Right ventricle myocardium inferior (tissue), 1 donor: ENCODE data around the gene ADGRD1. TPM values are rescaled to one million over a fixed set of nuclear protein-coding genes. Genes with fewer than 3 reads are reported as not detected.
"Not testable (repeated sequence)": the region's sequence is repeated elsewhere in the genome, so short reads cannot be mapped to it uniquely, and the experiment has no call there.

Experiments used
- ATAC-seq: fragments of 200-7000 bp; cut with Tn5 transposase; one replicate; pipeline ENCODE4 v1.9.1; 2020; ENCODE audit warnings: mild to moderate bottlenecking, moderate library complexity
- DNase-seq: peaks from one replicate; pipeline ENCODE4 v3.0.0; 2021; ENCODE audit errors: missing footprints
- intact Hi-C: fragments of 100-400 bp; cut with DNase I; formaldehyde crosslinking; loops from one replicate; pipeline ENCODE4 v1.11.0; 2022
- long read RNA-seq: library from polyadenylated mRNA; unstranded; transcript quantifications from one replicate; pipeline ENCODE4 v2.0.0, GENCODE V29; 2021
- total RNA-seq: library from RNA; stranded (reverse); fragmentation: NEBNext Ultra II Directional; extraction: Animal tissue kit (Norgen Biotek cat#: 25700); gene quantifications from one replicate; pipeline ENCODE4 v1.2.1, GENCODE V29; 2021
- donor health status: DM: no; HTN: yes; CAD: no; lungs with severe emphysema.

The ADGRD1 gene
- 89.1 TPM for total RNA-seq
- long read RNA-seq, full-length matches to known transcripts, result 3 of 44 reads
- long read RNA-seq, partial matches to known transcripts, result 11 of 44 reads
- long read RNA-seq, other reads (novel, unspliced or antisense), result 30 of 44 reads

DNA sequence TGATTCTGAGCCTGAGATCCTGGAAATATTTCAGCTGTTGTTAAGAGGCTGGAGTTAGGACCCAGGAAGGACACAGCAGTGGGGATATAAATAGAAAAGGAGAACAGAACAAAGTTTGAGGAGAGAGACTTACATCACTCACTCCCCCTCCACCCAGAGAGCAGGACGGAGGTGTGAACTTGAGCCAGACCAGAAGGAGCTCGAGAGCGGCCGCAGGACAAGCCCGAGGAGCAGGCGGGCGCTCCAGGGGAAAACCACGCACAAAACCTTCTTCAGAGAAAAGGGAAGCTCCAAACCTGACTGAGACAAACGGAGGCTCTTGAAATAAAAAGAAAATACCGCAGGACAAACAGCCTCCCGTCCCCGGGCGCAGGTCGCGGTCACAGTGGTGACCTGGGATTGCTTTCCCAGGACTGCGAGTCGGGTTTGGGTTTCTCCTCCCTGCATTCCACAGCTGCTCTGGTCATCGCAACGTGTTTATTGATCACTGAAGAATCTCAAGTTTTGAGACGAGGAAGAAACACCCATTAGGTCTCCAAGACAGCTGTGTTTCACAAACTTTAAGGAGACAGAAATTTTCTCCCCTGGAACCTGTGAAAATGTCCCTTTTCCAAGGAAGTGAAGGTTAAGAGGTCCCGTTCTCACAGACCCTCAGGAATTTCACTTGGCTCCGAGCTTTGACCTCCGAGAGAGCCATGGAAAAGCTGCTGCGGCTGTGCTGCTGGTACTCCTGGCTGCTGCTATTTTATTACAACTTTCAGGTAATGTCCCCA is at the start of gene ADGRD1:
ADGRD1 (plus strand) TSS at position 137 of the 773 bp plus-strand sequence; CDS start at position 696, 559 bp downstream.
- DNase-seq (no peak), ATAC-seq (peak; percentile 91)
- intact Hi-C loops, result loop anchor here (2.0 kb wide), 2 partner anchors 37 to 53 kb away; no protein-coding TSS in a partner anchor

DNA sequence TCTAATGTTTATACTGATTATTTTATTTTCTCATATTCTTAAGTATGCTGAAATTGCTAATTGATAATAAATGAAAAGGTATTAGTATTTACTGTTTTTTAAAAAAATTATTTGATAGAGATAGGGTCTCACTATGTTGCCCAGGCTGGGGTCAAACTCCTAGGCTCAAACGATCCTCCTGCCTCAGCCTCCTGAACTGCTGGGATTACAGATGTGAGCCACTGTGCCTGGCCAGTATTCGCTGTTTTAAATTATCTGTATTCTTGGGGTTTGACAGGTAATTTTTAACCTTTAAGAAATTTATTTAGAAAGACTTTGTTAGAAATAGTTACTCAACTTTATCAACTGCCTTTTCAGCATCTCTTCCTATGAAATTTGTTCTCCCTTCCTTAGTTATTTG is 49.6 kb upstream of the ADGRD1 start:
- no peak for ATAC-seq
- intact Hi-C loops, result no loop called here
- no peak for DNase-seq

DNA sequence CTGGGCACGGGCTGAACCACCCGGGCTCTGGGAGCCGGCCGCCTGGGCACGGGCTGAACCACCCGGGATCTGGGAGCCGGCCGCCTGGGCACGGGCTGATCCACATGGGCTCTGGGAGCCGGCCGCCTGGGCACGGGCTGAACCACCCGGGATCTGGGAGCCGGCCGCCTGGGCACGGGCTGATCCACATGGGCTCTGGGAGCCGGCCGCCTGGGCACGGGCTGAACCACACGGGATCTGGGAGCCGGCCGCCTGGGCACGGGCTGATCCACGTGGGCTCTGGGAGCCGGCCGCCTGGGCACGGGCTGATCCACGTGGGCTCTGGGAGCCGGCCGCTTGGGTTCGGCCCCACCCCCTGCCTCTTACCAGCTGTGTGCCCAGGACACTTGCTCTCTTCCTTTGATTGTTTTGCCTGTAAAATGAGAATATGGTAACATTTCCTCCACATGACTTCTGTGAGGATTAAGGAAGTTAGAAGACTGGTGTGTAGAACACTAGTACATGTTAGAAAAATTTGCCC is 48.7 kb upstream of the ADGRD1 start:
- intact Hi-C loops, ATAC-seq, DNase-seq: not testable (repeated sequence)

DNA sequence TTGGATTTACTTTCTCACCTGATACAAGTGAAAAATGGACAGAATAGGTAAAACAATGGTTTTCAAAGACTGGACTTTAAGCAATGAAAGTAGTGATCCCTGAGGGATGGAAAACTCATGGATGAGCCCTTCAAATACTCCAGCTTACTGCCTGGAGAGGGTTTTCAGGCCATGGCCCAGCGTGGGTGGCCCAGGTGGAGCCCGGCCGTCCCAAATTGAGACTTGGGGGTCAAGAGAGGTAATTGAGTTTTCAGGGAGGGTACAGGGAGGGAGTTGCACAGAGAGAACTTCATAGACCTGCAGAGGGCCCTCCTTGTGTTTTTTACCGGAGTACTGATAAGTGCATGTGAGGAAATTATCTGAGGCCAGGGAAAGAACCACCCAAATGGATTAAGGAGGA is 44.6 kb upstream of the ADGRD1 start:
- no peak for ATAC-seq
- no peak for DNase-seq
- intact Hi-C loops, result no loop called here

DNA sequence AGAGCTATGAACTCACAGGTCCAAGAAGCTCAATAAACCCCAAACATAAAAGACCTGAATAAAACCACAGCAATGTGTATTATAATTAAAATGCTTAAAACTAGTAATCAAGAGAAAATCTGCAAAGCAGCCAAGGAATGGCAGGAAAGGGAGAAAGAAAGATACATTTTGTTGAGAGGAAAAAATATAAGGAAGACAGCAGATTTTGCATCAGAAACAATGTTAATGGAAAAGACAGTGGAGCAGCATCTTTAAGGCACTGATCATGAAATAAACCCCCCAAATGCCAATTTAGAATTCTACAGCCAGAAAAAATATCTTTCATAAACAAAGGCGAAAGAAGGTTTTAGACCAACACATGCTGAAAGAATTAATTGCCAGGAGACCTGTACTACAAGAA is 42.5 kb upstream of the ADGRD1 start:
- DNase-seq, result no peak
- ATAC-seq, result no peak
- intact Hi-C loops, result loop anchor here (10.0 kb wide), 1 partner anchor 544 kb away; no protein-coding TSS in a partner anchor

DNA sequence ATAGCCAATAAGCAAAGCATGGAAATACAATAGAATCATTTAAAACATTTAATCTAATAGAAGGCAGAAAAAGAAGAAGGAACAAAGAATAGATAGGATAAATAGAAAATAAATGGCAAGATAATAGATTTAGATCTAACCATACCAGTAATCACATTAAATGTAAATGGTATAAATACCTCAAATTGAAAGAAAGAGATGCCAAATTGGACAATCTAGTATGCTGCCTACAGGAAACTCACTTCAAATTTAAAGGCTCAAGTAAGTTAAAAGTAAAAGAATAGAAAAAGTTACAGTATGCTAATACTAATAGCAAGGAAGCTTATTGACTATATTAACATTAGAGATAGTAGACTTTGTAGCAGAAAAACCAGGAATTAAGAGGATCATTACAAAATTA is 41.8 kb upstream of the ADGRD1 start:
- intact Hi-C loops, result loop anchor here (10.0 kb wide), 1 partner anchor 543 kb away; no protein-coding TSS in a partner anchor

DNA sequence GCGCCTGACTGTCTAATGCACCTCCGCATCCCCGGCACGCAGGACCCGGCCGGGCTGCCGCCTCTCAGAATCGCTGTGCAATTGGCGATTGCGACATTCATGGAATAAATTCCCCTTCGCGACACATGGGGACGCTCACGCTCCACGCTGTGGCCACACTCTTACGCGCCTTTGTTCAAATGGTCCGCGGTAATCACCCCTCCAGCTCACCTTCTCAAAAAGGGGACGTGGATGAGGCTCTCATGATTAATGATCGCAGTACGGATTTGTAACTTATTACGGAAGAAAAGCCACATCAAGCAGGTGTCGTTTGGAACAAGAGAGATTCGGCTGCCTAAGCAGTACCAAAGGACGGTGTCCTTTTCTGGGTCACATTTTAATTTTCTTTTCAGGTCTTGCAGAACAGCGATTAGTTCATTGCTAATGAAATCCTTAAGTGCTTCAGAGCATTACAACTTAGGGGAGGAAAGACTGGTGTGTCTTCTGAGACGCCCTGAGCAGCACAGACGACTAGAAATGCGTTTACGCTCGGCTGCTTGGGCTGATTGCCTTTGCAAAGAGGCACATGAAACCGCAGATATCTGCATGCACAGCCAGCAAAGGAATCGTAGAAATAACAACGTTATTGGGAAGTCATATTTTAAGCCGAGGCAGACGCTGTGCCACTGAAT is 37.3 kb upstream of the ADGRD1 start:
- DNase-seq (no peak), ATAC-seq (peak; percentile 69)
- intact Hi-C loops, result loop anchor here (2.0 to 10.0 kb wide), 2 partner anchors 36 to 538 kb away; partner anchors contain the start of gene ADGRD1

More for the DNA sequence above, 41.8 kb upstream of the ADGRD1 start:
- ATAC-seq (no peak), DNase-seq (no peak)

DNA sequence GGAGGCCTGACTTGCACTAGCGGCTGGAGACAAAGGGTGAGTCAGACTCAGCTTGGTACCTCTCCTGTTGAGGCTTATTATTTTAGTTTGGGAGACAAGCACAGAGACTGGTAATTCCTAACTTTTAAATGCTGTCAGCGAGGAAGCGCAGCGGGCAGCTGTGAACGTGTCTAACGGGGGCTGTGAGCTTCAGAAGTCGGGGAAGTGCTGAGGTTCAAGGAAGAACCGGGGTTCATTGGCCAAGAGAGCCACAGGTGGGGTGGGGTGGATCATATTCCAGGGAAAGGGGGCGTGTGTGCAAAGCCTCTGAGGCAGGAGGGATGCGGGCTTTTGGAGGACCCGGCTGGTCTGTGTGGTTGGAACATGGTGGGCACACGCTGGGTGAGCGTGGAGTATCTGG is 36.1 kb upstream of the ADGRD1 start:
- intact Hi-C loops, result loop anchor here (2.0 to 10.0 kb wide), 3 partner anchors 35 to 537 kb away; partner anchors contain the start of gene ADGRD1
- no peak for ATAC-seq
- no peak for DNase-seq

DNA sequence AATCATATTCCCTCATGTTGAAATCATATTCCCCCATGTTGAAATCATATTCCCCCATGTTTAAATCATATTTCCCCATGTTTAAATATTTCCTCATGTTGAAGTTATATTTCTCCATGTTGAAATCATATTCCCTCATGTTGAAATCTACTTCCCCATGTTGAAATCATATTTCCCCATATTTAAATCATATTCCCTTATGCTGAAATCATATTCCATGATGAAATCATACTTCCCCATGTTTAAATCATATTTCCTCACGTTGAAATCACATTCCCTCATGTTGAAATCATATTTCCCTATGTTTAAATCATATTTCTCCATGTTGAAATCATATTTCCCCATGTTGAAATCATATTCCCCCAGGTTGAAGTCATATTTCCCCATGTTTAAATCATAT is 34.6 kb upstream of the ADGRD1 start:
- ATAC-seq, result no peak
- intact Hi-C loops, result loop anchor here (2.0 to 10.0 kb wide), 2 partner anchors 214 to 536 kb away; no protein-coding TSS in a partner anchor
- no peak for DNase-seq

DNA sequence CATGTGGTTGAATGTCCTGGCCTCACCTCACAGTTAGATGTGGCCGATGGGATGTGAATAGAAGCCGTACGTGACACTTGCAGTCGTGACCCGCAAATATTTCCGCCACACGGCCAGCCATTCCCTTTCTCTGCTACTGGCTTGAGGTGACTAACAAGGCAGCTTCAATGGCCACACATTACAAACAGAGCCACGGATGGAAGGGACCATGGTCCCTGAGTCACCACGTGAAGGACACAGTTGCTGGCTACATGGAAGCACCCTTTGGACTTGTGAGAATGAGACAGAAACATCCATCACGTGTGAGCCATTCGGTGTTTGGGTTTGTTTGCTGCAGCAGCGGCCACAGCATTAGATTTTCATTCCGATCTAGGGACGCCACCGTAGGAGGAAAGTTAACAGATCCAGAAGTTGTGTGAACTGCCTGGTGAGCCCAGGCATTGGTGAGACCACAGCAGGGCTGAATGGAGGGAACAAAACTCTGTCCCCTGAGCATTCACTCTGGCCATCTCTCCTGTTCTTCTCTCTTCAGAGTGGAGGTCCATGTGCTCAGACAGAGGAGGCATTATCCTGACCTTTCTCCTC is 33.5 kb upstream of the ADGRD1 start:
- no peak for DNase-seq
- intact Hi-C loops, result no loop called here
- peak; percentile 64 for ATAC-seq

DNA sequence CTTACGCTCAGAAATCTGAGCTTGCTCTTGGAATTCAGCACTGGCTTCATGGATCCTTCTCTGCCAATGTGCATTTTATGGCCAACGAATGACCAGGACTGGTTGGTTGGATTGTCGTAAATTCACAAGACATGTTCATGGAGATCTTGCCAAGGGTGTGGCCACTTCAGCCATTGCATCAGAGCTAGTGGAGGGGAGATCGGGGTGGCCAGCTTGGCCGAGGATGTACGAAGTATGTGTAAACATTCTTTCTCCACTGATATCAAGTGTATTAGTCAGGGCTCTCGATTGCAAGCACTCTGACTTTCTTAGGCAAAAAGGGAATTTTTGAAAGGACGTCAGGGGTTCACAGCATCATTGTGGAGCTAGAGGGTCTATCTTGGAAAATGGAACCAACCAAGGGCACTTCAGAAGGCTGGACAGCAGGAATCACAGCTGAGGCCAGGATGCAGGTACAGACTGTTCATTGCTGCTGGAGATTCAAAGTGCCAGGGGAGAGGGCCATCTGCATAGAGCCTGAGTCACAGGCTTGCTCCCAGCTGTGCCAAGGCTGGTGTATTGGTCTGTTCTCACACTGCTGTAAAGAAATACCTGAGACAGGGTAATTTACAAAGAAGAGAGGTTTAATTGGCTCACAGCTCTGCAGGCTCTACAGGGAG is 32.9 kb upstream of the ADGRD1 start:
- peak; percentile 90 for DNase-seq
- peak; percentile 82 for ATAC-seq
- intact Hi-C loops, result no loop called here

DNA sequence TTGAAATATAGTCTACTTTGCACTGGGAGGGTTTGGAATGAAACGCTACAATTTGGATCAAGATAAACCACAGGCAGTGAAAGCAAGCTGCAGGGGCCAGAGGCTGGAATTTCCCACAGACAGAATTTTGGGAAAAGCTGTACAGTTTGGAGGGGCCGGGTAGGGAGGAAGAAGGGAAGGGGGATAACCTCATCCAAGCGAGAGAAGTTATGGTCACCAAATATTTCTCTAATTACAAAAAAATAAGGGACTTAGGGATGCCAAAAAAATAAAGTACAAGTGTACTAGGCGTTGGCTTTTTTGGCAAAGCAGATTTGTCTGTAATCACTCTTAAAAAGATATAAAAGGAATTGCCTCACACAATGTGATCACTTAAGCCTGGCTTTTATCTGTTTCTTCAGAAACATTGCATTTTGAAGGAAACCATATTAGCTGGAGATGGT is 31.2 kb upstream of the ADGRD1 start:
- ATAC-seq, result peak; percentile 49
- DNase-seq, result no peak
- intact Hi-C loops, result no loop called here

DNA sequence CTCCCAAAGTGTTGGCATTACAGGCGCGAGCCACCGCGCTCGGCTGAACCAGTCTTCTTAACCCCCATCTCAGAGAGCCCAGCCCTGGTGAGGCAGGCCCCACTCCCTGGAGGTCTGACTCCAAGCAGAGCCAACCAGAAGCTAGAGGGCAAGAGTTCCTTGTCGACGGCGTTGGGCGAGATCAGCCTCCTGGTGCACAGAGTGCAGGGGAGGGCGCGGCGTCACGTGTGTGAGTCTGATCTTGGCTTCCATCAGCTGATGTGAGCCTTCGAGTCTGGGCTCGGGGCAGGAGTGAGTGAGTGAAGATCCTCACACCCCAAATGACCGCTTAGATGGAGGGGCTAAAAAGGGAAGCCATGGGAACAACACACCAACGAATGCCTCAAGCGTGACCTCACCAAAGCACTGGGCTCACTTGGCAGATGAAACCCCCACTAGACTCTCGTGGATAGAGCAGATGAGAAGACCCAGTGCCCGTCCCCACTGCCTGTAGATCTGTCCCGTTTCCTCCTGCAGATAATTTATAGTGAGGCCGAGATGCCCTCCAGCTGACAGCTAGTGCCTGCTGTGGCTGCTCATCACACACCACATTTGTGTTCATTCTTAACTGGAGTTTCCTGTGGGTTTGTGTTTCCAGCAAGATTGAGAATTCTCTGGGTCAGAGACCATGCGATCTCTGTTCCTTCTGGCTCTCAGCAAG is 28.6 kb upstream of the ADGRD1 start:
- DNase-seq, result no peak
- intact Hi-C loops, result no loop called here
- ATAC-seq, result no peak

DNA sequence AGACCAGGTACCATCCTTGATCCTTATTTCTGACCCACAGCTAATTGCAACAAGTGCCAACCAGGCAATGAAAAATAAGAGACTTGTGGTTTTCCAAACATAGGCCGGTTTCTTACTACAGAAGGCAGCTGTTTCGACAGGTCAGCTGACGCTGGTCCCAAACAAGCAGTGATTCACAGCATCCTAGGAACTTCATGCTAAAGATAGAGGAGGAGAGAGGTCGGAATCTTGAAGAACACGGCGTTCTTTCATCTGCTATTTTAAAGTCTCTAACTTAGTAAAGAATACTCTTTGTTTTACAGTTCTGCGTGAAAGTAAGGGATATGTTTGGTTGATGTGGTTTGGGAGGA is 28.1 kb upstream of the ADGRD1 start:
- no peak for DNase-seq
- intact Hi-C loops, result no loop called here
- ATAC-seq, result no peak

DNA sequence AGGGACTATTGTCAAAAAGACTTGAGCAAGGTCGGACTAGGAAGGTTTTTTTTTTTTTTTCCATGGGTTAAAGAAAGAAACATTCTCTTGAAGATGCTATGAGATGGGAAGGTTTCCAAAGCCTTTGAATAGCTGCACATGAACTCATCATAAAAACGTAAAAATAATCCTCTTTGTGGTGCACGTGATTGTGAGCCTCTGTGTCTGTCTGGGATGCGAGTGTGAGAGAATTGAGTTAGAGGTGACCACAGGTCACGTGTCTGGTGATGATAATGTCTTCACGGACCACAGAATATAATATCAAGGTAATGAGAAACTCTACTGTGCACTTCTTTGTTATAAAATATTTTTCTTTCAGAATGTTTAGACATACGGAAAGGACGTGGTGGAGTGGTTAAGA is 24.3 kb upstream of the ADGRD1 start:
- intact Hi-C loops, result no loop called here
- DNase-seq, result no peak
- no peak for ATAC-seq

DNA sequence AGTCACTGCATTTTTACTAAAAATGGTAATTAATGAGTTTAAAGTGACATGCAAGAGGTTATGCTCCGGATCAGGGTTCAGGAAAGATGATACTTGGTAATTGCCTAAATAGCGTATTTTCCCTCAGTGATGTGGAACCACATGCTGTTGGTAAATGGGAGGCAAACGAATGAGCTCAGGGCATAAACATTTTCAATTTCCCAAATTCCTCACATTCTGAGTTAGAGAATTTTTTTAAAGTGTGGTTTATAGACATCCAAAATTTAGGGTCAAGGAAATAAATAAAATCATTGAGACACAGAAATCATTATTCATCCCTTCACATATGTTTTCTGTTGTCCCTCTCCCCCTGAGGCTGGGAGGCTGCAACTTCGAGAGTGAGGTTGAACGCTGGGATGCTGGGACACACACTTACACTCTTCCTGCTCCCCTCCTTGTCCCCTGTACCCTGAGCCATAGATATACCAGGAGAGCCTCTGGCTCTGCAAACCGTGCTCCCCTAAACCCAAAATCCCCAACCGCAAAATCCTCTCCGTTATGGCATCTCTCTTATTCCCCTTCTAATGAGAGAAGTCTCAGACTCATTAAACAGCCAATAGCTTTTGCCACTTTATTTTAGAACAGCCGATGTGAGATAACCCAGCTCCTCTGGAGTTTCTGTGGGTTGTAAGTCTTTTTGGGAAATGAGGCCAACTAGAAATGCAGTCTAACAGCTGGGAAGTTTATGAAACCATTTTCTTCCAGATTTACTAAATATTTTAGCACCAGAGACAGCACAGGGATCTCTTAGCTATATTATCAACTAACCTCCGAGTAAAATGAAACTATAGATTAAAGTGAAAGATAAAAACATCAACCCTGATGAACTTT is 21.4 kb upstream of the ADGRD1 start:
- DNase-seq, result no peak
- intact Hi-C loops, result no loop called here
- ATAC-seq, result peak; percentile 29
